ENCODE results near the gene ANKRD36.
"Not testable (repeated sequence)": the region's sequence is repeated elsewhere in the genome, so short reads cannot be mapped to it uniquely, and the experiment has no call there.

The ANKRD36 gene

GRCh38 chr2:97293687-97294086 is 180.7 kb downstream of the ANKRD36 start:
- not testable (repeated sequence) for H3K27me3 Mint-ChIP-seq (ENCODE audit: low read depth)

More at GRCh38 chr2:97293687-97294086, 180.7 kb downstream of the ANKRD36 start:
- not testable (repeated sequence) for H3K4me3 Mint-ChIP-seq; H3K27ac Mint-ChIP-seq; DNase-seq (ENCODE audit: low spot score); H3K9me3 Mint-ChIP-seq; H3K36me3 Mint-ChIP-seq (ENCODE audit: low read depth); H3K4me1 Mint-ChIP-seq (ENCODE audit: low read depth)

All from T-helper 2 cell treated with Interferon-gamma antibody and Interleukin-4, amounts not matched to agents 5 μg/mL and 100 μg/mL, for 36 hours (primary cell).